NCI-H2107 treated with DMSO at 0.1 percent for 48 hours (cell line): ENCODE data around the gene SLC66A2.
A peak's percentile ranks its signal among the peaks of the same experiment; 100 is the strongest.
"Not testable (repeated sequence)": the region's sequence is repeated elsewhere in the genome, so short reads cannot be mapped to it uniquely, and the experiment has no call there.

Source experiments
- DNase-seq: peaks from one replicate; lab custom pipeline; 2025; ENCODE audit not compliant: unreplicated experiment; lab: John Stamatoyannopoulos, UW

SLC66A2 gene

GRCh38 chr18:79869591-79870300, 81.7 kb downstream of the SLC66A2 start:
- DNase-seq, result no peak

DNA sequence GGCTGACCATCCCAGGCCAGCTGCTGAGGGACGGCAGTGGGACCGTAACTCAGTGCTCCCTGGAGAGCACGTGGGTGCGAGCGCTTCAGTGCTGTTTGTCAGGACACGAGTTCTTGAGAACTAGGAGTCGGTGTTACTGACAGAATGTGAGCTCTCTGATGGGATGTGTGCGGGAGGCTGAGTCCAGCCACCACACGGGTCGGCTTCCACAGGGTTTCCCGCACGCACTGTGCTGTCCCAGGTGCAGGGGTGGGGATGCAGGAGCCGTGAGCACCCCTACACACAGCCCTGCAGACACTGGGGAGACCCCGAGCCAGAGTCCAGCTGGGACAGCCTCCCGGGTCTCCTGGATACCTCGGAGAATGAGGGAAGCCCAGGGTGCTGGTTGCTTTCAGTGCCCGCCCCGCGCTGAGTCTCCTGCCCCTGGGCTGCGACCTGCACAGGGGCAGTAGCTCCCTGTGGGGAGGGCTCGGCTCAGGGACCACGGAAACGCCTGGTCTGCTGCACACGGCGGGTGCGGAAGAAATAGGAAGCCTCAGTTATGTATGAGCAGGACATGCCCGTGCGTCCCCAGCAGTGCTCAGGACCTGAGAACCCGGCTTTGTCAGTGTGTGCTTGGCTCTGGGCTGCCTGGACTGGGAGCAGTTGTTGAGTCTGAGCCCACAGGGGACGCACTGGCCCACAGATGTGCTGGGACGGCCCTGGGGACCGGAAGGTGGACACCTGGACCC, 82.5 kb downstream of the SLC66A2 start:
- DNase-seq, result no peak

- no peak for DNase-seq
Observed at GRCh38 chr18:79868168-79868784, 83.2 kb downstream of the SLC66A2 start.

GRCh38 chr18:79867666-79868065, 83.8 kb downstream of the SLC66A2 start:
- DNase-seq, result no peak

DNA sequence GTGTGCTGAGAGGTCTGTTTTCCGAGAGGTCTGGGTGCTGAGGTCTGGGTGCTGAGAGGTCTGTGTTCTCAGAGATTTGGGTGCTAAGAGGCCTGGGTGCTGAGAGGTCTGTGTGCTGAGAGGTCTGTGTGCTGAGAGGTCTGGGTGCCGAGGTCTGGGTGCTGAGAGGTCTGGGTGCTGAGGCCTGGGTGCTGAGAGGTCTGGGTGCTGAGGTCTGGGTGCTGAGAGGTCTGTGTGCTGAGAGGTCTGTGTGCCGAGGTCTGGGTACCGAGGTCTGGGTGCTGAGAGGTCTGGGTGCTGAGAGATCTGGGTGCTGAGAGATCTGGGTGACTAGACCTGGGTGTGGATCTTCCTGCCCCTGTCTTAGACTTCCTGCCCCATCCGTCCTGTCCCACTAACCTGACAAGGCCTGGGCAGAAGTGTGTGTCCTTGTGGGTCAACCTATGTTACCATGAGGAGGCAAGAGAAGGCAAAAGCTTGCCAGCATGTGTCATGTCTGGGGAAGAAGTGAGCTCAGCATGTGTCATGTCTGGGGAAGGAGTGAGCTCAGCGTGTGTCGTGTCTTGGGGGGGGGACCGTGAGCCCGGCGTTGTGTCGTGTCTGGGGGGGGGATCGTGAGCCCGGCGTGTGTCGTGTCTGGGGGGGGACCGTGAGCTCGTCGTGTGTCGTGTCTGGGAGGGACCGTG, 84.4 kb downstream of the SLC66A2 start:
- DNase-seq, result no peak

DNA sequence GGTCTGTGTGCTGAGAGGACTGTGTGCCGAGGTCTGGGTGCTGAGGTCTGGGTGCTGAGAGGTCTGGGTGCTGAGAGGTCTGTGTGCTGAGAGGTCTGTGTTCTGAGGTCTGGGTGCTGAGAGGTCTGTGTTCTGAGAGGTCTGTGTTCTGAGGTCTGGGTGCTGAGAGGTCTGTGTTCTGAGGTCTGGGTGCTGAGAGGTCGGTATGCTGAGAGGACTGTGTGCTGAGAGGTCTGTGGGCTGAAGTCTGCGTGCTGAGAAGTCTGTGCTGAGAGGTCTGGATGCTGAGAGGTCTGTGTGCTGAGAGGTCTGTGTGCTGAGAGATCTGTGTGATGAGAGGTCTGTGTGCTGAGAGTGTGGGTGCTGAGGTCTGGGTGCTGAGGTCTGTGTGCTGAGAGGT, 85.5 kb downstream of the SLC66A2 start:
- not testable (repeated sequence) for DNase-seq

DNA sequence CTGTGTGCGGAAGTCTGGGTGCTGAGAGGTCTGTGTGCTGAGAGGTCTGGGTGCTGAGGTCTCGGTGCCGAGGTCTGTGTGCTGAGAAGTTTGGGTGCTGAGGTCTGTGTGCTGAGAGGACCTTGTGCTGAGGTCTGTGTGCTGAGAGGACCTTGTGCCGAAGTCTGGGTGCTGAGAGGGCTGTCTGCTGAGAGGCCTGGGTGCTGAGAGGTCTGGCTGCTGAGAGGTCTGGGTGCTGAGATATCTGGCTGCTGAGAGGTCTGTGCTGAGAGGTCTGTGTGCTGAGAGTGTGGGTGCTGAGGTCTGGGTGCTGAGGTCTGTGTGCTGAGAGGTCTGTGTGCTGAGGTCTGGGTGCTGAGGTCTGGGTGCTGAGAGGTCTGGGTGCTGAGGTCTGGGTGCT, 86.5 kb downstream of the SLC66A2 start:
- not testable (repeated sequence) for DNase-seq

GRCh38 chr18:79864006-79864725, 87.3 kb downstream of the SLC66A2 start:
- DNase-seq, result no peak

DNA sequence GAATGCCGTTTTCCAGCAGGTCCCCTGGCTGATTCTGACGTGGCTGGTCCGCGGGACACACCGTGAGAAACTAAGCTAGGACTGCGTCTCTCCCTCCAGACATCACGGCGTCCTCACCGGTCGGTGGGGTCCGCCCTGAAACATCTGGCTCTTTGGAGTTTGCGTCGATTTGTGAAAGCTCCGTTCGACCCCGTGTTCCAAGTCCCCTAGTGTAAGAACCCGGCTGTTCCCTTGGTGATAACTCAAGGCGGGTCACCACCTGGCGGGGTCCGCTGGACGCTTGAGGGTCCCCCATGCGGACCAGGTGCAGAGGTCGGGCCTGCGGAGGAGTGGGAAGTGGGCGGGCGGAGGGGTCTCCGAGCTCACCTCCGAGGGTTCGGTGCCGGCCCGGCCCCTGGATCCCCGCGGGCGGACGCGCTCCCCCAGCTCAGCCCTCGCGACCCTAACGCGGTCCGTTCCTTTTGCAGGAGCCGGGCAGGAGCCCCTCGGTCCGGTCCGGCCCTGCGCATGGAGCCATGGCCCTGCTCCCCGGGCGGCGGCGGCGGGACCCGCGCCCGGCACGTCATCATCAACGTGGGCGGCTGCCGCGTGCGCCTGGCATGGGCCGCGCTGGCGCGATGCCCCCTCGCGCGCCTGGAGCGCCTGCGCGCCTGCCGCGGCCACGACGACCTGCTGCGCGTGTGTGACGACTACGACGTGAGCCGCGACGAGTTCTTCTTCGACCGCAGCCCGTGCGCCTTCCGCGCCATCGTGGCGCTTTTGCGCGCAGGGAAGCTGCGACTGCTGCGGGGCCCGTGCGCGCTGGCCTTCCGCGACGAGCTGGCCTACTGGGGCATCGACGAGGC, 88.1 kb downstream of the SLC66A2 start:
- no peak for DNase-seq

- no peak for DNase-seq
Observed at GRCh38 chr18:79862562-79862961, 88.9 kb downstream of the SLC66A2 start.

DNA sequence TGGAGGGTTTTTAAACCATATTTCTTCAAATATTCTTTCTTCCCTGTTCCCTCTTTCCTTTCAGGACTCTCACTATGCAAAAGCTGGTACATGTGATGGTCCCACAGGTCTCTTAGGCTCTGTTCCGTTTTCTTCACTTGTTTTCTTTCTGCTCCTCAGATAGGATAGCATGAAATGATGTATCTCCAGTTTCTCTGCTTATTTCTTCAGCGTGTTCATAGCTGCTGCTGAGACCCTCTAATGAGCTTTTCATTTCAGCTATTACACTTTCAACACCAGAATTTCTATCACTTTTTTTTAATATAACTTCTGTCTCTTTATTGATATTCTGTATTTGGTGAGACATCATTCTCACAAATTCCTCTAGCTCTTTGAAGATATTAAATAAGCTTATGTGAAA, 89.8 kb downstream of the SLC66A2 start:
- no peak for DNase-seq

DNA sequence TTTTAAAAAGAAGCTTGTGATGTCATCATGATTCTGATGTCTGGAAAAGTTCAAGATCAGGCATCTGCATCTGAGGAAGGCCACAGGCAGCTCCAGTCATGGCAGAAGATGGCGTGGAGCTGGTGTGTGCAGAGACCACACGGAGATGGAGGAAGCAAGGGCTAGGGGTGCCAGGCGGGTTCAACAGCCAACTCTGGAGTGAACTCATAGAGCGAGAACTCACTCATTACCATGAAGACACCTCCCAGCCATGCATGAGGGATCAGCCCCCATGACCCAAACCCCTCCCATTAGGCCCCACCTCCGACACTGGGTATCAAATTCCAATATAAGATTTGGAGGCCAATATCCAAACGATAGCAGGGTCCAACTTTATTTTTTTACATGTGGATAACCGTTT, 92.1 kb downstream of the SLC66A2 start:
- no peak for DNase-seq

DNA sequence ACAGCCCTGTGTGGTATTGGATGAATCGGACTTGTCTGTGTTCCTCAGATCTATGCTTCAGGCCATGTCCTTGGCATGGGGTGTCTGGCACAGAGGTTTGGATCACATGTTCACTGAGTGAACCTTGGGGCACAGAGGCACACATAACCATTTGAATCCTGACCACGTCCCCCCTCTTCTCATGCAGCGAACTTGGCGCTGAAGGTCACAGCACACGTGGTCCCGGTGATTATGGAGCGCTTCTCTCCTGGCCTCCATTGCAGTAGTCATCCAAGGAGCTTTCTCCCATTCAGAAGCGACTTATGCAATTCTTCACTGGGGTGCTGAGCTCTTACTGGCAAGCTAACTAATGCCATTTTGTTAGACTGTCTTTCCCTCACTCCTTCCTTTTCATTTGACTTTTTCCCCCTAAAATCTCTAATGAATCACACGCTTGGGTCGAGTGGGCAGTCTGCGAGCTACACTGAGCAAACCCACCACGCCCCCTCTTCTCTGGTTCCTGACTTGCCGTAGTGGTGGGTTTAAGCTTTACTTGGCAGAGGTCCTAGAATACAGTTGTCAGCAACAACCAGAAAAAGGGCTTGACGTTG, 94.3 kb downstream of the SLC66A2 start:
- DNase-seq, result no peak

GRCh38 chr18:79856119-79857007, 95.1 kb downstream of the SLC66A2 start:
- DNase-seq, result peak; percentile 19

DNA sequence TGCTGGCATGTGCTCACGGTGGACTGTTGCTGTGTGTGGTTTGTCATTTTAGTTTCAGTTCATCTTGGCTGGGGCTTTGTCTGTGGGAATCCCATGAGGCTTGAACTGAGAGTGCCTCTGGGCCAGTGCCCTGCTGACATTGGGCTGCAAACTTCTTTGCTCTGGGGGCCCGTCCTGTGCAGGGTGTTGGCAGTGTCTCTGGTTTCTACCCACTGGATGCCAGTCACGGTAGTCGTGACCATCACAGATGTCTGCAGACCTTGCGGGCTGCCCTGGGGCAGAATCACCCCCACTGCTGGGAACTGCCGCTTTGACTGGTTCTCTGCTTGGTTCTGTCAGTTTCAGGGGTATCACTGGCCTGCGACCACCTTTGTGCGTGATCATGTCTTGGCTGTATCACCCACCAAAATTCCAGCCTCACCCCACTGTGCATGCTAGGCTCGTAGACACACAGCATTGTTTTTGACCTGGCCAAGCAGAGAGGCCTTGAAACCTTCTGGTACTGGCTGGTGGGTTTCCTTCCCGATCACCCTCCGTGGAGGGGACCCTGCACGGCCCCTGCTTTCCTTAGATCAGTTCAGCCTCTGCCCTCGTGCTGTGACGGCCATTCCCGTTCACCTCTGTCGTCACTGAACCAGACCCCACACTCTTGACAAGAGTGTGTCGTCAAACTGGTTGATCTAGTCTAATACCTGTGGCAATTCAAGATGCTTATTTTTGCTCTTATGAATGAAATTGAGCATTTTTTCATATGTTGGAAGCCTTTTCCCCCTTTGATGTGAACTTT, 96.1 kb downstream of the SLC66A2 start:
- DNase-seq, result no peak

DNA sequence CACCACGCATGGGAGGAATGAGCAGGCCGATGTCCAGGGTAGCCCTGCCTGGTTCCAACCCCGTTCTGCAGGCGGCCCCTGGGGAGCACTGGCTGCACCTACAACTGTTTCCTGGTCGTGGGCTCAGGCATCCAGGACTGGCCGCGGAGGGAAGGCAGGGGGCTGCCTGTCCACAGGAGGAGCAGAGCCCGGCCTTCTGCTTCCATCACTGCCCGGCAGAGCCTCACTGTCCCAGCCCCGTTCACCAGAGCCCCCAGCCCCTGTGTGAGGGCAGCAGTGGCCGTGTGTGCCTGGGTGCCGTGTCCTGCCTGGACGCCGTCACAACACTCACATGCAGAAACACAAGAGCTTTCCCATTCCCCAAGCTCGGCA, 97.5 kb downstream of the SLC66A2 start:
- DNase-seq, result no peak

- DNase-seq, result no peak
Observed at GRCh38 chr18:79853303-79853992, 98.0 kb downstream of the SLC66A2 start.
